ENCODE results near the gene FCHSD2. TPM values are rescaled to one million over a fixed set of nuclear protein-coding genes. Genes with fewer than 3 reads are reported as not detected.

FCHSD2 gene
- total RNA-seq, 1 donor: 34.0 TPM

GRCh38 chr11:72864702-72865655 is 277.1 kb downstream of the FCHSD2 start:
- DNase-seq (ENCODE audit: insufficient read length, low spot score, missing footprints): peak; percentile 58
- Histone ChIP-seq H3K27ac (ENCODE audit: low read depth, low read length) (peak overlapping the region; percentile 64), H3K4me2 (ENCODE audit: insufficient read depth, low read length) (peak overlapping the region; percentile 58)

DNA sequence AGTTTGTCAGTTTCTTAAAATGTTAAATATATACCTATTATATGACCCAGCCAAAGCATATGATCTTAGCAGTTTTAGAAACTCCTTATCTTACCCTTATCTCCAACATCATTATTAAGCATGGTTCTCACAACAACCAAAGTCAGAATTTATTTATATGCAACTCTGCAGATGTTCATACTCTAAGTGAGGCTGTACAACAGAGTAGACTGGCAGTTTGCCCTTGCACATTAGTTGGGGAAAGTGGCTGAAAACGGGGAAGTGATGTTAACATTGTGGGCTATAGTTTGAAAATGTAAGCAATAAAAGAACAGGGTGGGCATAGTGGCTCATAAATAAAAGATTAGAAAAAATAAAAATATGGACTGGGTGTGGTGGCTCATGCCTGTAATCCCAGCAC is 278.2 kb downstream of the FCHSD2 start:
- no peaks in the 10 kb centered on the region for H3K27me3 ChIP-seq (ENCODE audit: insufficient read depth, low read length)
- H3K27ac ChIP-seq (ENCODE audit: low read depth, low read length): no peak overlapping the region
- no peaks in the 10 kb centered on the region for H3K9me3 ChIP-seq (ENCODE audit: low read depth, low read length)
- H3K79me2 ChIP-seq (ENCODE audit: insufficient read depth, low read length): peaks cover 2% of the 10 kb centered on the region
- no peak for DNase-seq (ENCODE audit: insufficient read length, low spot score, missing footprints)
- peaks cover 3% of the 10 kb centered on the region for H4K20me1 ChIP-seq (ENCODE audit: insufficient read depth, low read length)
- H3K4me1 ChIP-seq (ENCODE audit: insufficient read depth, low read length): peaks cover 30% of the 10 kb centered on the region
- H2AFZ ChIP-seq (ENCODE audit: low read length): no peak overlapping the region
- peaks cover 15% of the 10 kb centered on the region for H3K36me3 ChIP-seq (ENCODE audit: insufficient read depth, low read length)
- no peak for TF ChIP-seq CTCF (IDR thresholded peaks at IDR 0.05; ENCODE audit: extremely low read depth, low read depth, low read length)
- H3K4me3 ChIP-seq (ENCODE audit: insufficient read depth, low read length): no peak overlapping the region
- H3K4me2 ChIP-seq (ENCODE audit: insufficient read depth, low read length): no peak overlapping the region

More at GRCh38 chr11:72864702-72865655, 277.1 kb downstream of the FCHSD2 start:
- Histone ChIP-seq H3K27me3 (ENCODE audit: insufficient read depth, low read length) (no peaks in the 10 kb centered on the region), H2AFZ (ENCODE audit: low read length) (no peak overlapping the region), H4K20me1 (ENCODE audit: insufficient read depth, low read length) (peaks cover 3% of the 10 kb centered on the region), H3K36me3 (ENCODE audit: insufficient read depth, low read length) (peaks cover 15% of the 10 kb centered on the region), H3K9me3 (ENCODE audit: low read depth, low read length) (no peaks in the 10 kb centered on the region), H3K79me2 (ENCODE audit: insufficient read depth, low read length) (peaks cover 2% of the 10 kb centered on the region), H3K4me3 (ENCODE audit: insufficient read depth, low read length) (no peak overlapping the region), H3K4me1 (ENCODE audit: insufficient read depth, low read length) (peaks cover 26% of the 10 kb centered on the region)
- TF ChIP-seq CTCF (IDR thresholded peaks at IDR 0.05; ENCODE audit: extremely low read depth, low read depth, low read length): no peak

DNA sequence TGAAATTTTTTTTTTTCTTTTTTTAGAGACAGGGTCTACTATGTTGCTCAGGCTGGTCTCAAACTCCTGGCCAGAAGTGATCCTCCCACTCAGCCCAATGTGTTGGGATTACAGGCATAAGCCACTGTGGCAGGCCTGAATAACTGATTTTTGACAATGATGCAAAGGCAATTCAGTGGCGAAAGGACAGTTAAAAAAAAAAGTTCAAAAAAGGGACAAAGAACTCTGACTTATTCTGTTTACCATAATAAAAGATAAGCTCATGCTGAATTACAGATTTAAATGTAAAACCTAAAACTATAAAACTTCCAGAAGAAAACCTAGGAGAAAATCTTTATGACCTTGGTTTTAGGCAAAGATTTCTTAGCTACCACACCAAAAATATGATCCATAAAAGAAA is 279.0 kb downstream of the FCHSD2 start:
- Histone ChIP-seq H3K4me3 (ENCODE audit: insufficient read depth, low read length) (no peak overlapping the region), H3K4me1 (ENCODE audit: insufficient read depth, low read length) (peaks cover 33% of the 10 kb centered on the region), H3K27ac (ENCODE audit: low read depth, low read length) (no peak overlapping the region), H3K27me3 (ENCODE audit: insufficient read depth, low read length) (no peaks in the 10 kb centered on the region), H3K4me2 (ENCODE audit: insufficient read depth, low read length) (no peak overlapping the region), H2AFZ (ENCODE audit: low read length) (no peak overlapping the region), H3K36me3 (ENCODE audit: insufficient read depth, low read length) (peaks cover 10% of the 10 kb centered on the region), H4K20me1 (ENCODE audit: insufficient read depth, low read length) (peaks cover 3% of the 10 kb centered on the region), H3K79me2 (ENCODE audit: insufficient read depth, low read length) (peaks cover 2% of the 10 kb centered on the region), H3K9me3 (ENCODE audit: low read depth, low read length) (no peaks in the 10 kb centered on the region)
- no peak for DNase-seq (ENCODE audit: insufficient read length, low spot score, missing footprints)
- no peak for TF ChIP-seq CTCF (IDR thresholded peaks at IDR 0.05; ENCODE audit: extremely low read depth, low read depth, low read length)

GRCh38 chr11:72860592-72860991 is 281.5 kb downstream of the FCHSD2 start:
- no peak overlapping the region for H2AFZ ChIP-seq (ENCODE audit: low read length)
- H3K4me3 ChIP-seq (ENCODE audit: insufficient read depth, low read length): no peak overlapping the region
- DNase-seq (ENCODE audit: insufficient read length, low spot score, missing footprints): no peak
- no peaks in the 10 kb centered on the region for H3K27me3 ChIP-seq (ENCODE audit: insufficient read depth, low read length)
- TF ChIP-seq CTCF (IDR thresholded peaks at IDR 0.05; ENCODE audit: extremely low read depth, low read depth, low read length): no peak
- H3K4me1 ChIP-seq (ENCODE audit: insufficient read depth, low read length): peaks cover 43% of the 10 kb centered on the region
- no peak overlapping the region for H3K27ac ChIP-seq (ENCODE audit: low read depth, low read length)
- no peaks in the 10 kb centered on the region for H3K36me3 ChIP-seq (ENCODE audit: insufficient read depth, low read length)
- no peak overlapping the region for H3K4me2 ChIP-seq (ENCODE audit: insufficient read depth, low read length)
- no peaks in the 10 kb centered on the region for H4K20me1 ChIP-seq (ENCODE audit: insufficient read depth, low read length)
- H3K9me3 ChIP-seq (ENCODE audit: low read depth, low read length): no peaks in the 10 kb centered on the region
- peaks cover 2% of the 10 kb centered on the region for H3K79me2 ChIP-seq (ENCODE audit: insufficient read depth, low read length)
